ENCODE measurements around the gene XIRP2. TPM values are rescaled to one million over a fixed set of nuclear protein-coding genes. Genes with fewer than 3 reads are reported as not detected.

The XIRP2 gene
- total RNA-seq, 2 donors from 2014 or later, result not detected

- no peak for DNase-seq
- Histone ChIP-seq H3K36me3 (replicated peaks in 1 of 2; ENCODE audit: insufficient read depth in 1 of 2, low read depth in 2 of 2) (no peaks in the 10 kb centered on the region), H3K4me1 (no peaks in the 10 kb centered on the region), H3K4me3 (no peak overlapping the region), H3K27ac (no peak overlapping the region), H3K9me3 (no peaks in the 10 kb centered on the region), H3K27me3 (no peaks in the 10 kb centered on the region)
- TF ChIP-seq, protein P1, sequence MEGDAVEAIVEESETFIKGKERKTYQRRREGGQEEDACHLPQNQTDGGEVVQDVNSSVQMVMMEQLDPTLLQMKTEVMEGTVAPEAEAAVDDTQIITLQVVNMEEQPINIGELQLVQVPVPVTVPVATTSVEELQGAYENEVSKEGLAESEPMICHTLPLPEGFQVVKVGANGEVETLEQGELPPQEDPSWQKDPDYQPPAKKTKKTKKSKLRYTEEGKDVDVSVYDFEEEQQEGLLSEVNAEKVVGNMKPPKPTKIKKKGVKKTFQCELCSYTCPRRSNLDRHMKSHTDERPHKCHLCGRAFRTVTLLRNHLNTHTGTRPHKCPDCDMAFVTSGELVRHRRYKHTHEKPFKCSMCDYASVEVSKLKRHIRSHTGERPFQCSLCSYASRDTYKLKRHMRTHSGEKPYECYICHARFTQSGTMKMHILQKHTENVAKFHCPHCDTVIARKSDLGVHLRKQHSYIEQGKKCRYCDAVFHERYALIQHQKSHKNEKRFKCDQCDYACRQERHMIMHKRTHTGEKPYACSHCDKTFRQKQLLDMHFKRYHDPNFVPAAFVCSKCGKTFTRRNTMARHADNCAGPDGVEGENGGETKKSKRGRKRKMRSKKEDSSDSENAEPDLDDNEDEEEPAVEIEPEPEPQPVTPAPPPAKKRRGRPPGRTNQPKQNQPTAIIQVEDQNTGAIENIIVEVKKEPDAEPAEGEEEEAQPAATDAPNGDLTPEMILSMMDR (IDR thresholded peaks at IDR 0.05), result no peak
- TF ChIP-seq POLR2A (IDR thresholded peaks at IDR 0.05), result no peak
- WGBS, 2 donors, result 39 to 53% methylated on average over 3 of the region's 3 CpGs
- ATAC-seq, result no peak
- intact Hi-C loops (cut with DNase I), result no loop called here
Observed at GRCh38 chr2:167275046-167275445, 386.8 kb downstream of the XIRP2 start.

DNA sequence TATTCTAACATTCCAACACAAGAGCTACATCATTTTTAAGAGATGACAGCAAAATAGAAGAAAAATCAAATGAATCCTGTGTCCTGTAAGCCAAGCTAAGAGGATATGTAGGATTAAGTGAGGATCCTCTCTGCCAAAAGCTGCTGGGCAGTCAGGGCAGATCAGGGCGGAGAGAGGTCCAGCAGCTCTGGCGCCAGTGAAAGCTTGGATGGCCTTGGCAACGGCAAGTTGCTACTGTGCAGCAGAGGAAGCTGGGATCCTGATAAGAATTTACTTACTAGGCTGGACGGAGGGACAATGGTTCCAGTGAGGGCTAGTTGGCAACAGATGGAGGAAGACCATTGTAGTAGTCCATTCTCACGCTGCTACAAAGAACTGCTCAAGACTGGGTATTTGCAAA is 391.5 kb downstream of the XIRP2 start:
- no peak for ATAC-seq
- no peak for TF ChIP-seq POLR2A (IDR thresholded peaks at IDR 0.05)
- TF ChIP-seq, protein P1 (IDR thresholded peaks at IDR 0.05), result no peak
- no peak overlapping the region for H3K4me3 ChIP-seq
- no peak overlapping the region for H3K27ac ChIP-seq
- 51 to 68% methylated on average over 5 of the region's 5 CpGs for WGBS, 2 donors
- H3K36me3 ChIP-seq (replicated peaks in 1 of 2; ENCODE audit: insufficient read depth in 1 of 2, low read depth in 2 of 2), result no peaks in the 10 kb centered on the region
- H3K4me1 ChIP-seq, result no peaks in the 10 kb centered on the region
- H3K27me3 ChIP-seq, result no peaks in the 10 kb centered on the region
- intact Hi-C loops (cut with DNase I), result no loop called here
- no peaks in the 10 kb centered on the region for H3K9me3 ChIP-seq
- no peak for DNase-seq

GRCh38 chr2:167287212-167287611 is 398.9 kb downstream of the XIRP2 start:
- TF ChIP-seq, protein P1 (IDR thresholded peaks at IDR 0.05), result no peak
- TF ChIP-seq POLR2A (IDR thresholded peaks at IDR 0.05), result no peak
- WGBS, 2 donors, result 83 to 88% methylated on average over 3 of the region's 3 CpGs
- ATAC-seq, result no peak
- intact Hi-C loops (cut with DNase I), result no loop called here
- Histone ChIP-seq H3K36me3 (replicated peaks in 1 of 2; ENCODE audit: insufficient read depth in 1 of 2, low read depth in 2 of 2) (no peaks in the 10 kb centered on the region), H3K27ac (no peak overlapping the region), H3K9me3 (no peaks in the 10 kb centered on the region), H3K4me1 (no peaks in the 10 kb centered on the region), H3K4me3 (no peak overlapping the region), H3K27me3 (no peaks in the 10 kb centered on the region)
- no peak for DNase-seq

DNA sequence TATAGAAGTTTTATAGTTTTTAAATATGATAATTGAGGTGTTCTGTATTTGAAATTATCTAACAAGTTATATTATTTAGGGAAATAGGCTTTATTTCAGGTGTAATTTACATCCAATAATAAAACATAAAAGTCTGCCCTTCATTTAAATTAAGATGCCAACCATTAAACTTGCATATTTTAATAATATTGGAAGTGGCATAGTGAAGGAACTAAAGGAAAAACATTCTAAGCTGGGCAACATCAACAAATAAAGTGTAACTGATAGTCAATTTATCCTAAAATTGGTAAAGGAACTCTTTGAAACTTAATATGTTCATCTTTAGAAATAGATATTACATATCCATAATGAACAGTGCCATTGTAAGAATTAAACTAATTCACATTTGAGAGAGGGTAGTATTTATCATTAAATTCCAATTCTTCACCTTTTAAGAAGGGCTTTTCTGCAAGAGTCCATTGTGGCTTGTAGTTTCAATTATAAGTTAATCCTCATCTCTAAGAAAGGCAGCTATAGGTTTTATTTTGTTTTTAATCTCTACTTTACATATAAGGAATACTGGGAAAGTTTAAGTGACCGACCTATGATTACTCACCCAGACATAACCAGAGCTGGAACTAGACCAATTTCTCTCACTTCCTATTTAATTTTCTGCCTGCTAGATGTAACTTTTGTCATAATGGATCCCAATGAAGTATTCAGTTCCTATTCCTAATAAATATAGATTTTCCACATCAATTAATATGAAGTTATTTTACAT is 401.6 kb downstream of the XIRP2 start:
- 72 to 78% methylated on average over 1 of the region's 1 CpG for WGBS, 2 donors
- DNase-seq (no peak), ATAC-seq (no peak)
- Histone ChIP-seq H3K9me3 (no peaks in the 10 kb centered on the region), H3K27ac (no peak overlapping the region), H3K4me1 (peaks cover 16% of the 10 kb centered on the region), H3K27me3 (peaks cover 0 to 8% of the 10 kb centered on the region in 2 donors), H3K4me3 (no peak overlapping the region), H3K36me3 (replicated peaks in 1 of 2; ENCODE audit: insufficient read depth in 1 of 2, low read depth in 2 of 2) (no peaks in the 10 kb centered on the region)
- intact Hi-C loops (cut with DNase I), result no loop called here
- TF ChIP-seq, protein P1 (IDR thresholded peaks at IDR 0.05), result no peak
- TF ChIP-seq POLR2A (IDR thresholded peaks at IDR 0.05), result no peak

Data from body of pancreas (tissue), 4 donors.